Neural progenitor cell (in vitro differentiated cells): ENCODE results near the gene HACE1. TPM values are rescaled to one million over a fixed set of nuclear protein-coding genes. Genes with fewer than 3 reads are reported as not detected.

Source experiments
- DNase-seq: peaks from one replicate; pipeline ENCODE4 v3.0.0-alpha.2; 2016; ENCODE audit warnings: low spot score
- H2AFZ ChIP-seq: fragments of 200-600 bp; sonication (generic); replicated peaks from 2 replicates; pipeline ENCODE4 v1.6.1; 2016; ENCODE audit warnings: antibody characterized with exemption
- H3F3A ChIP-seq: fragments of 200-600 bp; sonication (generic); 2 replicates; pipeline ENCODE4 v1.6.1; 2016; ENCODE audit warnings: antibody characterized with exemption, low read depth
- H3K27ac ChIP-seq: fragments of 200-600 bp; sonication (generic); 2 replicates; pipeline ENCODE4 v1.5.1; 2016; ENCODE audit warnings: mild to moderate bottlenecking
- H3K27me3 ChIP-seq: fragments of 200-600 bp; sonication (generic); 2 replicates; pipeline ENCODE4 v1.6.1; 2016; ENCODE audit warnings: mild to moderate bottlenecking, moderate library complexity
- H3K36me3 ChIP-seq: fragments of 200-600 bp; sonication (generic); 2 replicates; pipeline ENCODE4 v1.5.1; 2016
- H3K4me1 ChIP-seq: fragments of 200-600 bp; sonication (generic); 2 replicates; pipeline ENCODE4 v1.6.1; 2016; ENCODE audit warnings: mixed run types
- H3K4me2 ChIP-seq: fragments of 200-600 bp; sonication (generic); 2 replicates; pipeline ENCODE4 v1.6.1; 2016
- H3K4me3 ChIP-seq: fragments of 200-600 bp; sonication (generic); 2 replicates; pipeline ENCODE4 v1.5.1; 2016
- H3K79me2 ChIP-seq: fragments of 200-600 bp; sonication (generic); 2 replicates; pipeline ENCODE4 v1.6.1; 2016; ENCODE audit warnings: low read depth
- H3K9ac ChIP-seq: fragments of 200-600 bp; sonication (generic); 2 replicates; pipeline ENCODE4 v1.6.1; 2016
- H3K9me3 ChIP-seq: fragments of 200-600 bp; sonication (generic); 2 replicates; pipeline ENCODE4 v1.5.1; 2016; ENCODE audit warnings: low read depth
- H4K20me1 ChIP-seq: fragments of 200-600 bp; sonication (generic); 2 replicates; pipeline ENCODE4 v1.6.1; 2016; ENCODE audit warnings: low read depth
- H3K27ac Mint-ChIP-seq: 3 replicates; pipeline ENCODE4 v1.8.0; 2021; ENCODE audit warnings: mixed read lengths
- H3K27me3 Mint-ChIP-seq: 2 replicates; pipeline ENCODE4 v1.8.0; 2022; ENCODE audit warnings: low read depth, mild to moderate bottlenecking, inconsistent platforms, moderate library complexity, mixed read lengths; ENCODE audit not compliant: insufficient read depth
- H3K36me3 Mint-ChIP-seq: 3 replicates; pipeline ENCODE4 v1.8.0; 2021; ENCODE audit warnings: mixed read lengths
- H3K4me1 Mint-ChIP-seq: 3 replicates; pipeline ENCODE4 v1.8.0; 2021; ENCODE audit warnings: mixed read lengths
- H3K4me3 Mint-ChIP-seq: 3 replicates; pipeline ENCODE4 v1.8.0; 2021; ENCODE audit warnings: mild to moderate bottlenecking, moderate library complexity, mixed read lengths
- H3K9me3 Mint-ChIP-seq: 3 replicates; pipeline ENCODE4 v1.8.0; 2020; ENCODE audit warnings: mixed read lengths
- CTCF ChIP-seq: fragments of 200-600 bp; sonication (generic); IDR thresholded peaks from 2 replicates; pipeline ENCODE4 v1.5.1; 2017; ENCODE audit warnings: antibody characterized with exemption, mild to moderate bottlenecking
- EZH2 ChIP-seq: fragments of 200-600 bp; sonication (generic); IDR thresholded peaks from 2 replicates; pipeline ENCODE4 v1.6.1; 2017; ENCODE audit warnings: antibody characterized with exemption, mild to moderate bottlenecking, moderate library complexity
- EZH2phosphoT487 ChIP-seq: fragments of 200-600 bp; sonication (generic); IDR thresholded peaks from 2 replicates; pipeline ENCODE4 v1.6.1; 2017; ENCODE audit warnings: antibody characterized with exemption
- total RNA-seq: library from RNA; depleted of rRNA; stranded (reverse); fragments of >200 nt; gene quantifications from 2 replicates; pipeline ENCODE4 v1.2.3, GENCODE V29; 2015; ENCODE audit warnings: low replicate concordance

The HACE1 gene
- total RNA-seq, 1 donor from 2014 or later: 53.3 TPM

- H3K4me2 ChIP-seq: no peak overlapping the region
- no peaks in the 10 kb centered on the region for H3K4me1 ChIP-seq
- no peak overlapping the region for H3K4me3 ChIP-seq
- no peaks in the 10 kb centered on the region for H4K20me1 ChIP-seq
- no peaks in the 10 kb centered on the region for H3K27me3 ChIP-seq
- H3K36me3 ChIP-seq: peaks cover 14% of the 10 kb centered on the region
- Mint-ChIP-seq H3K4me1 (no peaks in the 10 kb centered on the region), H3K27me3 (peaks cover 3% of the 10 kb centered on the region), H3K4me3 (no peak overlapping the region), H3K9me3 (no peaks in the 10 kb centered on the region), H3K27ac (no peak overlapping the region), H3K36me3 (peaks cover 10% of the 10 kb centered on the region)
- H3K9ac ChIP-seq: no peak overlapping the region
- no peaks in the 10 kb centered on the region for H3K79me2 ChIP-seq
- no peaks in the 10 kb centered on the region for H3K9me3 ChIP-seq
- no peak for TF ChIP-seq EZH2
- peak; percentile 45 for TF ChIP-seq CTCF
- H3K27ac ChIP-seq: no peak overlapping the region
- DNase-seq: no peak
- H3F3A ChIP-seq: no peaks in the 10 kb centered on the region
- H2AFZ ChIP-seq: no peak overlapping the region
Measured at GRCh38 chr6:104789770-104790190, 69.9 kb downstream of the HACE1 start.

GRCh38 chr6:104788400-104788799 is 71.3 kb downstream of the HACE1 start:
- H3K4me3 ChIP-seq: no peak overlapping the region
- Mint-ChIP-seq H3K4me3 (no peak overlapping the region), H3K9me3 (no peaks in the 10 kb centered on the region), H3K27me3 (peaks cover 3% of the 10 kb centered on the region), H3K27ac (no peak overlapping the region), H3K4me1 (no peaks in the 10 kb centered on the region), H3K36me3 (peaks cover 9% of the 10 kb centered on the region)
- no peaks in the 10 kb centered on the region for H3K4me1 ChIP-seq
- H3K79me2 ChIP-seq: no peaks in the 10 kb centered on the region
- no peak overlapping the region for H3K9ac ChIP-seq
- no peaks in the 10 kb centered on the region for H3F3A ChIP-seq
- no peaks in the 10 kb centered on the region for H3K9me3 ChIP-seq
- H3K27me3 ChIP-seq: no peaks in the 10 kb centered on the region
- peaks cover 11% of the 10 kb centered on the region for H3K36me3 ChIP-seq
- no peak overlapping the region for H3K27ac ChIP-seq
- no peaks in the 10 kb centered on the region for H4K20me1 ChIP-seq
- no peak overlapping the region for H3K4me2 ChIP-seq
- TF ChIP-seq EZH2phosphoT487 (no peak), CTCF (no peak), EZH2 (no peak)
- no peak for DNase-seq
- H2AFZ ChIP-seq: no peak overlapping the region

GRCh38 chr6:104787305-104787704 is 72.4 kb downstream of the HACE1 start:
- H3K4me1 Mint-ChIP-seq: no peaks in the 10 kb centered on the region
- Histone ChIP-seq H4K20me1 (no peaks in the 10 kb centered on the region), H3K36me3 (peaks cover 11% of the 10 kb centered on the region), H3K4me2 (no peak overlapping the region), H2AFZ (no peak overlapping the region), H3K4me1 (no peaks in the 10 kb centered on the region), H3K9me3 (no peaks in the 10 kb centered on the region), H3K79me2 (no peaks in the 10 kb centered on the region), H3F3A (no peaks in the 10 kb centered on the region), H3K4me3 (no peak overlapping the region), H3K27ac (peak overlapping the region; percentile 16), H3K9ac (no peak overlapping the region), H3K27me3 (no peaks in the 10 kb centered on the region)
- H3K36me3 Mint-ChIP-seq: peaks cover 12% of the 10 kb centered on the region
- no peak overlapping the region for H3K4me3 Mint-ChIP-seq
- H3K9me3 Mint-ChIP-seq: no peaks in the 10 kb centered on the region
- H3K27me3 Mint-ChIP-seq: no peaks in the 10 kb centered on the region
- no peak for TF ChIP-seq EZH2phosphoT487
- no peak for TF ChIP-seq CTCF
- TF ChIP-seq EZH2: no peak
- no peak overlapping the region for H3K27ac Mint-ChIP-seq
- DNase-seq: no peak
